GM23338 (cell line): Measurements from ENCODE around the gene RXRA. TPM values are rescaled to one million over a fixed set of nuclear protein-coding genes. Genes with fewer than 3 reads are reported as not detected.

ENCODE experiments used
- ATAC-seq: fragments of 200-7000 bp; cut with Tn5 transposase; 3 replicates; pipeline ENCODE4 v1.9.1; 2020
- DNase-seq: peaks from one replicate; pipeline ENCODE4 v3.0.0-alpha.2; 2015; ENCODE audit warnings: low spot score
- H2AFZ ChIP-seq: fragments of 200-600 bp; sonication (generic); 2 replicates; pipeline ENCODE4 v1.8.0; 2016; ENCODE audit warnings: antibody characterized with exemption, mild to moderate bottlenecking, moderate library complexity
- H3F3A ChIP-seq: fragments of 200-600 bp; sonication (generic); replicated peaks from 2 replicates; pipeline ENCODE4 v1.8.0; 2017; ENCODE audit warnings: antibody characterized with exemption, mixed run types, low read depth
- H3K27ac ChIP-seq: fragments of 200-600 bp; sonication (generic); 2 replicates; pipeline ENCODE4 v1.6.1; 2016; ENCODE audit warnings: low read depth
- H3K27me3 ChIP-seq: fragments of 200-600 bp; sonication (generic); 2 replicates; pipeline ENCODE4 v1.8.0; 2016; ENCODE audit warnings: mild to moderate bottlenecking, mixed run types, moderate library complexity; ENCODE audit not compliant: insufficient read depth
- H3K36me3 ChIP-seq: fragments of 200-600 bp; sonication (generic); 2 replicates; pipeline ENCODE4 v1.8.0; 2016; ENCODE audit warnings: mild to moderate bottlenecking; ENCODE audit not compliant: insufficient read depth
- H3K4me1 ChIP-seq: fragments of 200-600 bp; sonication (generic); 2 replicates; pipeline ENCODE4 v1.8.0; 2016; ENCODE audit warnings: mild to moderate bottlenecking, moderate library complexity; ENCODE audit not compliant: insufficient read depth
- H3K4me2 ChIP-seq: fragments of 200-600 bp; sonication (generic); 2 replicates; pipeline ENCODE4 v1.7.1; 2017; ENCODE audit warnings: mixed run types
- H3K4me3 ChIP-seq: fragments of 200-600 bp; sonication (generic); 2 replicates; pipeline ENCODE4 v1.6.1; 2016; ENCODE audit warnings: mixed run types
- H3K79me2 ChIP-seq: fragments of 200-600 bp; sonication (generic); replicated peaks from 2 replicates; pipeline ENCODE4 v1.8.0; 2017; ENCODE audit warnings: mild to moderate bottlenecking; ENCODE audit not compliant: insufficient read depth
- H3K9me2 ChIP-seq: fragments of 200-600 bp; sonication (generic); 2 replicates; pipeline ENCODE4 v1.8.0; 2017; ENCODE audit not compliant: insufficient read depth
- H4K20me1 ChIP-seq: fragments of 200-600 bp; sonication (generic); replicated peaks from 2 replicates; pipeline ENCODE4 v1.8.0; 2017; ENCODE audit warnings: mild to moderate bottlenecking; ENCODE audit not compliant: insufficient read depth
- H3K27ac Mint-ChIP-seq: 2 replicates; pipeline ENCODE4 v1.8.0; 2020; ENCODE audit warnings: inconsistent platforms, mild to moderate bottlenecking, moderate library complexity, mixed read lengths
- H3K27me3 Mint-ChIP-seq: 3 replicates; pipeline ENCODE4 v1.8.0; 2022; ENCODE audit warnings: low read depth, mild to moderate bottlenecking, moderate library complexity, mixed read lengths, inconsistent platforms; ENCODE audit not compliant: insufficient read depth, poor library complexity
- H3K36me3 Mint-ChIP-seq: 3 replicates; pipeline ENCODE4 v1.8.0; 2021; ENCODE audit warnings: low read depth, mild to moderate bottlenecking, inconsistent platforms, moderate library complexity, mixed read lengths
- H3K4me1 Mint-ChIP-seq: 3 replicates; pipeline ENCODE4 v1.8.0; 2020; ENCODE audit warnings: mild to moderate bottlenecking, inconsistent platforms, mixed read lengths
- H3K4me3 Mint-ChIP-seq: 3 replicates; pipeline ENCODE4 v1.8.0; 2021; ENCODE audit warnings: moderate library complexity, mild to moderate bottlenecking, inconsistent platforms, mixed read lengths
- H3K9me3 Mint-ChIP-seq: 3 replicates; pipeline ENCODE4 v1.8.0; 2020; ENCODE audit warnings: moderate library complexity, mild to moderate bottlenecking, inconsistent platforms, mixed read lengths
- CREB1 ChIP-seq: fragments of 250-450 bp; sonication (Bioruptor Pico); IDR thresholded peaks from 2 replicates; pipeline ENCODE4 v1.5.0; 2020; ENCODE audit warnings: low read depth, mild to moderate bottlenecking, moderate library complexity
- CTCF ChIP-seq, 2 experiments: fragments of 200-600 bp in 1 of 2; sonication (generic) in 1 of 2; conservative IDR thresholded peaks; 2 replicates each; pipeline versions ENCODE4 v1.5.1 to v1.6.1; 2016 to 2017; ENCODE audit warnings: antibody characterized with exemption in 2 of 2, low read depth in 2 of 2, mild to moderate bottlenecking in 2 of 2, moderate library complexity in 1 of 2
- EZH2 ChIP-seq: fragments of 200-600 bp; sonication (generic); IDR thresholded peaks from one replicate; pipeline ENCODE4 v1.8.0; 2017; ENCODE audit warnings: antibody characterized with exemption, mild to moderate bottlenecking, low read depth; ENCODE audit not compliant: unreplicated experiment
- EZH2phosphoT487 ChIP-seq: fragments of 200-600 bp; sonication (generic); IDR thresholded peaks from one replicate; pipeline ENCODE4 v1.8.1; 2018; ENCODE audit warnings: antibody characterized with exemption; ENCODE audit not compliant: unreplicated experiment
- JUNB ChIP-seq: IDR thresholded peaks from one replicate; pipeline ENCODE4 v1.6.1; 2016; ENCODE audit warnings: antibody characterized with exemption; ENCODE audit not compliant: unreplicated experiment
- NANOG ChIP-seq: IDR thresholded peaks from 2 replicates; pipeline ENCODE4 v1.6.1; 2016; ENCODE audit warnings: antibody characterized with exemption, borderline replicate concordance
- POLR2AphosphoS5 ChIP-seq: IDR thresholded peaks from 2 replicates; pipeline ENCODE4 v1.6.1; 2016; ENCODE audit warnings: antibody characterized with exemption, low read depth
- REST ChIP-seq: IDR thresholded peaks from one replicate; pipeline ENCODE4 v1.6.1; 2018; ENCODE audit warnings: antibody characterized with exemption; ENCODE audit not compliant: unreplicated experiment
- STAT1 ChIP-seq: IDR thresholded peaks from one replicate; pipeline ENCODE4 v1.6.1; 2016; ENCODE audit warnings: antibody characterized with exemption; ENCODE audit not compliant: unreplicated experiment
- ZNF114 ChIP-seq: fragments of 250-450 bp; sonication (Bioruptor Pico); IDR thresholded peaks from 2 replicates; pipeline ENCODE4 v1.5.0; 2020; ENCODE audit warnings: mild to moderate bottlenecking, moderate library complexity
- ZNF331 ChIP-seq: fragments of 250-450 bp; sonication (Bioruptor Pico); IDR thresholded peaks from 2 replicates; pipeline ENCODE4 v1.5.0; 2020; ENCODE audit warnings: low read depth, mild to moderate bottlenecking, moderate library complexity
- polyA plus RNA-seq: library from polyadenylated mRNA; unstranded; fragments of >200 nt; fragmentation: Nextera tagmentation; extraction: Ambion mirVana; gene quantifications from 2 replicates; pipeline ENCODE4 v1.2.1, GENCODE V29; 2016
- total RNA-seq: library from RNA; depleted of rRNA; stranded (reverse); fragments of >200 nt; shearing (Covaris generic); gene quantifications from 2 replicates; pipeline ENCODE4 v1.2.3, GENCODE V29; 2014
- TF ChIP-seq, protein P1 (sequence below): IDR thresholded peaks from 2 replicates; pipeline ENCODE4 v1.6.1; 2016; ENCODE audit warnings: antibody characterized with exemption
- TF ChIP-seq, protein P2 (sequence below): fragments of 250-450 bp; sonication (Bioruptor Pico); IDR thresholded peaks from 2 replicates; pipeline ENCODE4 v1.5.0; 2020; ENCODE audit warnings: mild to moderate bottlenecking, moderate library complexity

RXRA gene
- total and polyA plus RNA-seq, 2 experiments from 2014 or later = 4.9 to 17.9 TPM

DNA sequence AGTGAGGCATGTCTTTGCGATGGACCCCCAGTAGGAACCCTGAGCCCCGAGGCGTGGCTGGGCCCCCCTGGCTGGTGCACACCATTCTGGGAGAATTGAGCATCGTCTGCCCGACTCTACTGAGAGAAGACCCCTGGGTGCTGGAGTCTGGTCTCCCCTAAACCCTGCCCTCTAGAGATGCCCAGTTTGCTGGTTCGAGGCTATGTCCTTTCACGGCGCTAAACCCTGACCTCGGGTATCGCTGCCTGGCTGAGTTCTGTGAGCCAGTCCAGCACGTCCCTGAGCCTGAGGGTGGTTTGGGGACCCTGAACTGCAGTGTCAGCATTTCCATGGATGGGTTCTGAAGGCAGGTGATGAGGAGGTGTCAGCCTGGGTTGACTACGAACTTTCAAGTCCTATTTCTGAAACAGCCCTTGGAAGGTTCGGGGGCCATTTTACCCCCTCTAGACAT, 128.8 kb downstream of the RXRA start:
- H3K27ac Mint-ChIP-seq = no peak overlapping the region
- H2AFZ ChIP-seq = no peak overlapping the region

More for the DNA sequence above, 128.8 kb downstream of the RXRA start:
- H3F3A ChIP-seq = no peaks in the 10 kb centered on the region
- H3K4me1 ChIP-seq = no peaks in the 10 kb centered on the region
- no peaks in the 10 kb centered on the region for H4K20me1 ChIP-seq
- Mint-ChIP-seq H3K36me3 (no peaks in the 10 kb centered on the region), H3K27me3 (peaks cover 7% of the 10 kb centered on the region), H3K4me3 (no peak overlapping the region), H3K4me1 (no peaks in the 10 kb centered on the region), H3K9me3 (no peaks in the 10 kb centered on the region)
- H3K79me2 ChIP-seq = no peaks in the 10 kb centered on the region
- no peaks in the 10 kb centered on the region for H3K9me2 ChIP-seq
- H3K27ac ChIP-seq = no peak overlapping the region
- no peak for DNase-seq
- H3K36me3 ChIP-seq = no peaks in the 10 kb centered on the region
- no peak overlapping the region for H3K4me3 ChIP-seq
- H3K27me3 ChIP-seq = no peaks in the 10 kb centered on the region
- no peak for TF ChIP-seq EZH2
- no peak for TF ChIP-seq EZH2phosphoT487
- TF ChIP-seq ZNF331 (CRISPR knock-in tag) = no peak
- TF ChIP-seq JUNB = no peak
- TF ChIP-seq CREB1 = no peak
- TF ChIP-seq STAT1 = no peak
- TF ChIP-seq, protein P1, sequence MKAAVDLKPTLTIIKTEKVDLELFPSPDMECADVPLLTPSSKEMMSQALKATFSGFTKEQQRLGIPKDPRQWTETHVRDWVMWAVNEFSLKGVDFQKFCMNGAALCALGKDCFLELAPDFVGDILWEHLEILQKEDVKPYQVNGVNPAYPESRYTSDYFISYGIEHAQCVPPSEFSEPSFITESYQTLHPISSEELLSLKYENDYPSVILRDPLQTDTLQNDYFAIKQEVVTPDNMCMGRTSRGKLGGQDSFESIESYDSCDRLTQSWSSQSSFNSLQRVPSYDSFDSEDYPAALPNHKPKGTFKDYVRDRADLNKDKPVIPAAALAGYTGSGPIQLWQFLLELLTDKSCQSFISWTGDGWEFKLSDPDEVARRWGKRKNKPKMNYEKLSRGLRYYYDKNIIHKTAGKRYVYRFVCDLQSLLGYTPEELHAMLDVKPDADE = no peak
- TF ChIP-seq, protein P2, sequence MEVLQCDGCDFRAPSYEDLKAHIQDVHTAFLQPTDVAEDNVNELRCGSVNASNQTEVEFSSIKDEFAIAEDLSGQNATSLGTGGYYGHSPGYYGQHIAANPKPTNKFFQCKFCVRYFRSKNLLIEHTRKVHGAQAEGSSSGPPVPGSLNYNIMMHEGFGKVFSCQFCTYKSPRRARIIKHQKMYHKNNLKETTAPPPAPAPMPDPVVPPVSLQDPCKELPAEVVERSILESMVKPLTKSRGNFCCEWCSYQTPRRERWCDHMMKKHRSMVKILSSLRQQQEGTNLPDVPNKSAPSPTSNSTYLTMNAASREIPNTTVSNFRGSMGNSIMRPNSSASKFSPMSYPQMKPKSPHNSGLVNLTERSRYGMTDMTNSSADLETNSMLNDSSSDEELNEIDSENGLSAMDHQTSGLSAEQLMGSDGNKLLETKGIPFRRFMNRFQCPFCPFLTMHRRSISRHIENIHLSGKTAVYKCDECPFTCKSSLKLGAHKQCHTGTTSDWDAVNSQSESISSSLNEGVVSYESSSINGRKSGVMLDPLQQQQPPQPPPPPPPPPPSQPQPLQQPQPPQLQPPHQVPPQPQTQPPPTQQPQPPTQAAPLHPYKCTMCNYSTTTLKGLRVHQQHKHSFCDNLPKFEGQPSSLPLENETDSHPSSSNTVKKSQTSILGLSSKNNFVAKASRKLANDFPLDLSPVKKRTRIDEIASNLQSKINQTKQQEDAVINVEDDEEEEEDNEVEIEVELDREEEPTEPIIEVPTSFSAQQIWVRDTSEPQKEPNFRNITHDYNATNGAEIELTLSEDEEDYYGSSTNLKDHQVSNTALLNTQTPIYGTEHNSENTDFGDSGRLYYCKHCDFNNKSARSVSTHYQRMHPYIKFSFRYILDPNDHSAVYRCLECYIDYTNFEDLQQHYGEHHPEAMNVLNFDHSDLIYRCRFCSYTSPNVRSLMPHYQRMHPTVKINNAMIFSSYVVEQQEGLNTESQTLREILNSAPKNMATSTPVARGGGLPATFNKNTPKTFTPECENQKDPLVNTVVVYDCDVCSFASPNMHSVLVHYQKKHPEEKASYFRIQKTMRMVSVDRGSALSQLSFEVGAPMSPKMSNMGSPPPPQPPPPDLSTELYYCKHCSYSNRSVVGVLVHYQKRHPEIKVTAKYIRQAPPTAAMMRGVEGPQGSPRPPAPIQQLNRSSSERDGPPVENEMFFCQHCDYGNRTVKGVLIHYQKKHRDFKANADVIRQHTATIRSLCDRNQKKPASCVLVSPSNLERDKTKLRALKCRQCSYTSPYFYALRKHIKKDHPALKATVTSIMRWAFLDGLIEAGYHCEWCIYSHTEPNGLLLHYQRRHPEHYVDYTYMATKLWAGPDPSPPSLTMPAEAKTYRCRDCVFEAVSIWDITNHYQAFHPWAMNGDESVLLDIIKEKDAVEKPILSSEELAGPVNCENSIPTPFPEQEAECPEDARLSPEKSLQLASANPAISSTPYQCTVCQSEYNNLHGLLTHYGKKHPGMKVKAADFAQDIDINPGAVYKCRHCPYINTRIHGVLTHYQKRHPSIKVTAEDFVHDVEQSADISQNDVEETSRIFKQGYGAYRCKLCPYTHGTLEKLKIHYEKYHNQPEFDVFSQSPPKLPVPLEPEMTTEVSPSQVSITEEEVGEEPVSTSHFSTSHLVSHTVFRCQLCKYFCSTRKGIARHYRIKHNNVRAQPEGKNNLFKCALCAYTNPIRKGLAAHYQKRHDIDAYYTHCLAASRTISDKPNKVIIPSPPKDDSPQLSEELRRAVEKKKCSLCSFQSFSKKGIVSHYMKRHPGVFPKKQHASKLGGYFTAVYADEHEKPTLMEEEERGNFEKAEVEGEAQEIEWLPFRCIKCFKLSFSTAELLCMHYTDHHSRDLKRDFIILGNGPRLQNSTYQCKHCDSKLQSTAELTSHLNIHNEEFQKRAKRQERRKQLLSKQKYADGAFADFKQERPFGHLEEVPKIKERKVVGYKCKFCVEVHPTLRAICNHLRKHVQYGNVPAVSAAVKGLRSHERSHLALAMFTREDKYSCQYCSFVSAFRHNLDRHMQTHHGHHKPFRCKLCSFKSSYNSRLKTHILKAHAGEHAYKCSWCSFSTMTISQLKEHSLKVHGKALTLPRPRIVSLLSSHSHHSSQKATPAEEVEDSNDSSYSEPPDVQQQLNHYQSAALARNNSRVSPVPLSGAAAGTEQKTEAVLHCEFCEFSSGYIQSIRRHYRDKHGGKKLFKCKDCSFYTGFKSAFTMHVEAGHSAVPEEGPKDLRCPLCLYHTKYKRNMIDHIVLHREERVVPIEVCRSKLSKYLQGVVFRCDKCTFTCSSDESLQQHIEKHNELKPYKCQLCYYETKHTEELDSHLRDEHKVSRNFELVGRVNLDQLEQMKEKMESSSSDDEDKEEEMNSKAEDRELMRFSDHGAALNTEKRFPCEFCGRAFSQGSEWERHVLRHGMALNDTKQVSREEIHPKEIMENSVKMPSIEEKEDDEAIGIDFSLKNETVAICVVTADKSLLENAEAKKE = no peak
- no peak for TF ChIP-seq POLR2AphosphoS5
- TF ChIP-seq ZNF114 (CRISPR knock-in tag) = no peak
- no peak for TF ChIP-seq REST
- no peak for TF ChIP-seq CTCF (conservative IDR thresholded peaks at IDR 0.05; ENCODE audit: low read depth in 2 of 2)
- TF ChIP-seq NANOG = no peak
- no peak overlapping the region for H3K4me2 ChIP-seq
- ATAC-seq = no peak
